ENCODE measurements around the gene WIZ. TPM values are rescaled to one million over a fixed set of nuclear protein-coding genes. Genes with fewer than 3 reads are reported as not detected.
"Not testable (repeated sequence)": the region's sequence is repeated elsewhere in the genome, so short reads cannot be mapped to it uniquely, and the experiment has no call there.

WIZ gene
- total RNA-seq, 2 donors from 2014 or later = 13.4 to 14.8 TPM

DNA sequence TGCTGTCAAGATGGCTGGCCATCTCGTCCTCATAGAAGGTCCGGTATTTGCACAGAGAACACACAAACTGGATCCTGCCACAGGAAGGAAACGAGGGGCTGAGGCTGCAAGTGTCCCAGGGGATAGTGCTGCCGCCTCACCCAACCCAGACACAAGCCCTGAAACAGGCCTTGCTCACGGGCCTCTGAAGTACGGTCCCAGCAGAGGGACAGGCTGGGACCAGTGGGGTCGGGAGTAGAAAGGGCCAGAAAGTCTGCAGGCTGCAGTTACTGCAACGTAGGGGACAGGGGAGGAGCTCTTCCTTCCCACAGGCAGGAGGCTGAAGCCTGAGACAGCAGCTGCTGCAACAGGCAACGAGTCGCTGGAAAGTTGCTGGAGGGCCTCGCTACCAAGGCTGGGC is 52.0 kb downstream of the WIZ start:
- Mint-ChIP-seq H3K9me3 (no peaks in the 10 kb centered on the region), H3K27me3 (ENCODE audit: low read depth) (no peaks in the 10 kb centered on the region), H3K27ac (no peak overlapping the region), H3K4me3 (no peak overlapping the region), H3K4me1 (ENCODE audit: low read depth) (no peaks in the 10 kb centered on the region), H3K36me3 (ENCODE audit: insufficient read depth in 2 of 2) (peaks cover 2 to 24% of the 10 kb centered on the region in 2 donors)
- DNase-seq (no peak), ATAC-seq (replicated peaks in 1 of 2) (no peak)

DNA sequence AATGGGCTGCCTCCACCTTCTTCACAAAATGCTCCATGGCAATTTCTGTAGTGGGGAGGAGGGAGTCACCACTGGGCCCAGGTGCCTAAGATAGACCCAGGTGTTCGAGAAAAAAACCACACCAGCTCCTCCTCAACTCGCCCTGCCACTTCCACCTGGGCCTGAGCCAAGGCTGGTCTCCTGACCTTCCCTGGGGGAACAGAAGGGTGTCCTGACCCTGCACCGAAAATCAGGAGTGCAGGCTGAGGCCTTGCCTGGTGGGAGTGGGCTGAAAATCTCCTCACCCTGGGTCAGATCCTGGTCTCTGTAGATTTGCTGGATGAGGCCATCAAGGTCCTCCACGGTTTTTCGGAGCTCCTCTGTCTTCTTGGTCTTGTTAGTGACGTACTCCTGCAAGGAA is 52.5 kb downstream of the WIZ start:
- H3K27me3 Mint-ChIP-seq (ENCODE audit: low read depth) = no peaks in the 10 kb centered on the region
- no peak overlapping the region for H3K27ac Mint-ChIP-seq
- H3K9me3 Mint-ChIP-seq = no peaks in the 10 kb centered on the region
- DNase-seq (no peak), ATAC-seq (replicated peaks in 1 of 2) (no peak)
- H3K36me3 Mint-ChIP-seq (ENCODE audit: insufficient read depth in 2 of 2) = peaks cover 2 to 24% of the 10 kb centered on the region in 2 donors
- H3K4me1 Mint-ChIP-seq (ENCODE audit: low read depth) = no peaks in the 10 kb centered on the region
- H3K4me3 Mint-ChIP-seq = no peak overlapping the region

DNA sequence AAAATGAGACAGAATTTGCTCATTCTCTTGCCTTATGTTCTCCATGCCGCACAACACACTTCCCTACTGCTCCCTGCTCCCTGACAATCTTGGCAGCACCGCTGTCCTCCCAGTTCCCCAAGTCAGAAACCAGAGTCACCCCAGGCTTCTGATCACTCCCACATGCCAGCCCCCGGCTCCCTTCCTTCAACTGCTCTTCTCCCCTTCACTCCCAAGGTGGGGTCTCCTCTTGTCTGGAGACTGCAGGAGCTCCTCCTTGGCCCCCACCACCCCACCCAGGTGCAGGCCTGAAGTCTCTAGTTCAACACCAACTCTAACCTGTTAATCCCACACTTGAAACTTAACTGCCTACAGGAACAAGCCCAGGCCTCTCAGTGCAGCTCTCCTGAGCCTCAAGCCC is 53.3 kb downstream of the WIZ start:
- ATAC-seq (replicated peaks in 1 of 2) = no peak
- no peaks in the 10 kb centered on the region for H3K4me1 Mint-ChIP-seq (ENCODE audit: low read depth)
- peak overlapping the region; percentile 26 for H3K27ac Mint-ChIP-seq
- no peaks in the 10 kb centered on the region for H3K9me3 Mint-ChIP-seq
- DNase-seq = no peak
- H3K4me3 Mint-ChIP-seq = no peak overlapping the region
- H3K27me3 Mint-ChIP-seq (ENCODE audit: low read depth) = no peaks in the 10 kb centered on the region
- H3K36me3 Mint-ChIP-seq (ENCODE audit: insufficient read depth in 2 of 2) = peaks cover 2 to 27% of the 10 kb centered on the region in 2 donors

DNA sequence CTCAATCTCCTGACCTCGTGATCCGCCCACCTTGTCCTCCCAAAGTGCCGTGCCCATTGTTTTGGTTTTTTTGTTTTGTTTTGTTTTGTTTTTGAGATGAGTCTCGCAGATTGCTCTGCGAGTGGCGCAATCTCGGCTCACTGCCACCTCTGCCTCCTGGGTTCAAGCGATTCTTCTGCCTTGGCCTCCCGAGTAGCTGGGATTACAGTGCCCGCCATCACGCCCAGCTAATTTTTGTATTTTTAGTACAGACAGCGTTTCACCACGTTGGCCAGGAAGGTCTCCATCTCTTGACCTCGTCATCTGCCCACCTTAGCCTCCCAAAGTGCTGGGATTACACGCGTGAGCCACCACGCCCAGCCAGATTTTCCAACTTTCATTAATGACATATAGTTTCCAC is 54.5 kb downstream of the WIZ start:
- not testable (repeated sequence) for H3K27ac Mint-ChIP-seq; H3K9me3 Mint-ChIP-seq; DNase-seq; H3K4me3 Mint-ChIP-seq; H3K4me1 Mint-ChIP-seq (ENCODE audit: low read depth); ATAC-seq (replicated peaks in 1 of 2); H3K27me3 Mint-ChIP-seq (ENCODE audit: low read depth)
- peaks cover 2 to 27% of the 10 kb centered on the region in 2 donors for H3K36me3 Mint-ChIP-seq (ENCODE audit: insufficient read depth in 2 of 2)

DNA sequence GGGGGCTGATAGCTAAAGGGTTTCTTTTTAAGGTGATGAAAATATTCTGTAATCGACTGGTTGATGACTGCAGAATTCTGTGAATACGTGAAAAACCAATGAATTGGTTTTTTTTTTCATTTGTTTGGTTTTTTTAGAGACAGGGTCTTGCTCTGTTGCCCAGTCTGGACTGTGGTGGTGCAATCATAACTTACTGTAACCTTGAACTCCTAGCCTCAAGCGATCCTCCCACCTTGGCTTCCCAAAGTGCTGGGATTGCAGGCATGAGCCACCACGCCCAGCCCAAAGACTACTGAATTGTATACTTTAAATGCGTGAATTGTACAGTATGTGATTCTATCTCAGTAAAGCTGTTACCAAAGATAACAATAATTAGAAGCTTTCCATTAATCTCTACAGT is 55.3 kb downstream of the WIZ start:
- H3K4me3 Mint-ChIP-seq = no peak overlapping the region
- ATAC-seq (replicated peaks in 1 of 2) (no peak), DNase-seq (no peak)
- no peaks in the 10 kb centered on the region for H3K9me3 Mint-ChIP-seq
- H3K27ac Mint-ChIP-seq = no peak overlapping the region
- peaks cover 2 to 29% of the 10 kb centered on the region in 2 donors for H3K36me3 Mint-ChIP-seq (ENCODE audit: insufficient read depth in 2 of 2)
- no peaks in the 10 kb centered on the region for H3K4me1 Mint-ChIP-seq (ENCODE audit: low read depth)
- H3K27me3 Mint-ChIP-seq (ENCODE audit: low read depth) = no peaks in the 10 kb centered on the region

DNA sequence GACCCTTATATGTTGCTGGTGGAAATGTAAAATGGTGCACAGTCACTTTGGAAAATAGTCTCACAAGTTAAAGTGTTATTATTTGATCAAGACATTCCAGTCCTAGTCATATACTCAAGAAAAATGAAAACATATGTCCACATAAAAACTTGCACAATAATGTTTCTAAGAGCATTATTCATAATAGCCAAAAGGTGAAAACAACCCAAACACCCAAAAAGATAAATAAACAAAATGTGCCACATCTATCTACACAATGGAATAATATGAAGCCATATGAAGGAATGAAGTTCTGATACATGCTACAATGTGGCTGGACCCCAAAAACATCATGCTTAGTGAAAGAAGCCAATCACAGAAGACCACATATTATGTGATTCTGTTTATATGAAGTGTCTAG is 55.8 kb downstream of the WIZ start:
- H3K27ac Mint-ChIP-seq = no peak overlapping the region
- H3K9me3 Mint-ChIP-seq = no peaks in the 10 kb centered on the region
- ATAC-seq (replicated peaks in 1 of 2) = no peak
- no peak for DNase-seq
- H3K4me3 Mint-ChIP-seq = no peak overlapping the region
- peaks cover 2 to 29% of the 10 kb centered on the region in 2 donors for H3K36me3 Mint-ChIP-seq (ENCODE audit: insufficient read depth in 2 of 2)
- no peaks in the 10 kb centered on the region for H3K4me1 Mint-ChIP-seq (ENCODE audit: low read depth)
- H3K27me3 Mint-ChIP-seq (ENCODE audit: low read depth) = no peaks in the 10 kb centered on the region

DNA sequence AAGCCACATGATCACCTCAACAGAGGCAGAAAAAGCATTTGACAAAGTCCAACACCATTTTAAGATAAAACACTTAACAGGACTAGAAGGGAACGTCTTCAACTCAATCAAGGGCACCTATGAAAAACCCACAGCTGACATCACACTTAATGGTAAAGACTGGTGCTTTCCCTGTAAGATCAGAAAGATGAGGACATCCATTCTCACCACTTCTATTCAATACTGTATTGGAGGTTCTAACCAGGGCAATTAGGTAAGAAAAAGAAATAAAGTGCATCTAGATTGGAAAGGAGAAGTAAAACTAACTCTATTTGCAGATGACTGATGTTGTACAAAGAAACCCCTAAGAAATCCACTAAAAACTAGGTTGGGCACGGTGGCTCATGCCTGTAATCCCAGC is 58.9 kb downstream of the WIZ start:
- no peak for DNase-seq
- peaks cover 0 to 12% of the 10 kb centered on the region in 2 donors for H3K36me3 Mint-ChIP-seq (ENCODE audit: insufficient read depth in 2 of 2)
- H3K4me1 Mint-ChIP-seq (ENCODE audit: low read depth) = no peaks in the 10 kb centered on the region
- no peak overlapping the region for H3K4me3 Mint-ChIP-seq
- H3K9me3 Mint-ChIP-seq = no peaks in the 10 kb centered on the region
- H3K27ac Mint-ChIP-seq = no peak overlapping the region
- H3K27me3 Mint-ChIP-seq (ENCODE audit: low read depth) = no peaks in the 10 kb centered on the region
- no peak for ATAC-seq (replicated peaks in 1 of 2)

DNA sequence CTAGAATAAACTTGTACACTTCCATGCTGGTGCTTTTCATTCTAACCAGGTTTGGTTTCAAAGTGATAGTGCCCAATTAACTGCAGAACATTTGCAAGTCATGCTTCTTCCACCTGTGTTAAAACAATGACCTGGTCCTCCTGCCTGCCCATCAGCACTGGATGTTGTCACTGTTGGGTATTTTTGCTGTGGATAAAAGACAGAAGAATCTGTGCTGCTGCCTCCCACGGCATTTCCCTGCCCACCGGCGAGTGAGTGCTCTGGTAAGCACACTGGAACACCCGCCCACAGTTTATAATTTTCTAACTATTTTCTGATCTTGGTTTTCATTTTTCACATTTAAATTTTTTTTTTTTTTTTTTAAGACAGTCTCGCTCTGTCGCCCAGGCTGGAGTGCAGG is 67.9 kb downstream of the WIZ start:
- no peak for ATAC-seq (replicated peaks in 1 of 2)
- Mint-ChIP-seq H3K27me3 (ENCODE audit: low read depth) (no peaks in the 10 kb centered on the region), H3K36me3 (ENCODE audit: insufficient read depth in 2 of 2) (peaks cover 6 to 7% of the 10 kb centered on the region in 2 donors), H3K9me3 (no peaks in the 10 kb centered on the region), H3K4me1 (ENCODE audit: low read depth) (peaks cover 40% of the 10 kb centered on the region), H3K27ac (no peak overlapping the region), H3K4me3 (peak overlapping the region in 1 of 2 donors; percentile 98)
- DNase-seq = no peak

DNA sequence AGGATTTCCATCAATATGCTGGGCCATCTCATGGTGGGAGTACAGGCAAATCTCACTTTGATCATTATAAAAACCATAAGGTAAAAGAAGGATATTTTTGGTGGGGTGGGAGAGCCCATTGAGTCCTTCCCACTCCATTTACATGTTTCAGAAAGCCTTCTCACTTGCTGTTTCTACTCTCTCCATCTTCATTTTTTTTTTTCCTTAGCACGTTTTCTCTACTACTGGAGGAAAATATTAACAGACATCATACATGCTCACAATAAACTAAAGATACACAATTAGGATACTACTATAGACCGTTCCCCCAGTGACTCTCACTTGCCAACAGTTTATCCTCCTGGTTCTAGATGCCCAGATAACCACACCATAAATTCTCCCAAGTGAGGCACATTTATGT is 68.3 kb downstream of the WIZ start:
- H3K27ac Mint-ChIP-seq = peak overlapping the region; percentile 43
- H3K4me3 Mint-ChIP-seq = peak overlapping the region in 1 of 2 donors; percentile 98
- H3K36me3 Mint-ChIP-seq (ENCODE audit: insufficient read depth in 2 of 2) = peaks cover 6 to 7% of the 10 kb centered on the region in 2 donors
- H3K27me3 Mint-ChIP-seq (ENCODE audit: low read depth) = no peaks in the 10 kb centered on the region
- peaks cover 44% of the 10 kb centered on the region for H3K4me1 Mint-ChIP-seq (ENCODE audit: low read depth)
- no peak for DNase-seq
- H3K9me3 Mint-ChIP-seq = no peaks in the 10 kb centered on the region
- ATAC-seq (replicated peaks in 1 of 2) = no peak

DNA sequence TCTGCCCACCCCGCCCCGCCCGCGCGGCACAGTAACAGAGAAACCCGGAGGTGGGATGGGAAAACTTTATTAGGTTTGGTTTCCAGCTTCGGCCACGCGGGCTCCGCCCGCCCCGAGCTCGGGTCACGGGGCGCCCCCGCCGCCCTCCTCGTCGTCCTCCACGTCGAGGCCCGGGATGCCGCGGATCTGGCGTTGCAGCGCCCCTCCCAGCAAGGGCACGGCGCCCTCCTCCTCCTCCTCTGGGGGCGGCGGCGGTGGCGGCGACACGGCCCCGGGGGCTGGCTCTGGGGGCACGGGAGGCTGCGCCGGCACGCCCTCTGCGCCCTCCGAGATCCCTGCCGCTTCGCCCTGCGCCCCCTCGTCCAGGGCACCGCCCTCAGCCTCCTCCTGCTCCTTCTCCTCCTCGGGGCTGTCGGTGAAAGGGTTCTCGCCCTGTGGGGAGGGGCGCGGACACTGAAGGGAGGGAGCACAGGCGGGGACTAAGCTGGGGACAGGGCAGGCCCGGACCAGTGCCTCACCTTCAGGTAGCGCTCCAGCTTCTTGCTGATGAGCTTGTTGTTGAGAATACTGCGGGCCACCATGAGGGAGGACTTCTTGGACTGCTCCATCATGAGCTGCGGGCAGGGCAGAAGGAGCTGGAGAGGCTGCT is 69.6 kb downstream of the WIZ start:
- Mint-ChIP-seq H3K27me3 (ENCODE audit: low read depth) (no peaks in the 10 kb centered on the region), H3K9me3 (no peaks in the 10 kb centered on the region), H3K27ac (peak overlapping the region; percentile 92), H3K36me3 (ENCODE audit: insufficient read depth in 2 of 2) (peaks cover 6 to 7% of the 10 kb centered on the region in 2 donors), H3K4me1 (ENCODE audit: low read depth) (peaks cover 48% of the 10 kb centered on the region), H3K4me3 (peak overlapping the region; percentile 97 to 98)
- DNase-seq = no peak
- ATAC-seq (replicated peaks in 1 of 2) = peak; percentile 49 to 53

DNA sequence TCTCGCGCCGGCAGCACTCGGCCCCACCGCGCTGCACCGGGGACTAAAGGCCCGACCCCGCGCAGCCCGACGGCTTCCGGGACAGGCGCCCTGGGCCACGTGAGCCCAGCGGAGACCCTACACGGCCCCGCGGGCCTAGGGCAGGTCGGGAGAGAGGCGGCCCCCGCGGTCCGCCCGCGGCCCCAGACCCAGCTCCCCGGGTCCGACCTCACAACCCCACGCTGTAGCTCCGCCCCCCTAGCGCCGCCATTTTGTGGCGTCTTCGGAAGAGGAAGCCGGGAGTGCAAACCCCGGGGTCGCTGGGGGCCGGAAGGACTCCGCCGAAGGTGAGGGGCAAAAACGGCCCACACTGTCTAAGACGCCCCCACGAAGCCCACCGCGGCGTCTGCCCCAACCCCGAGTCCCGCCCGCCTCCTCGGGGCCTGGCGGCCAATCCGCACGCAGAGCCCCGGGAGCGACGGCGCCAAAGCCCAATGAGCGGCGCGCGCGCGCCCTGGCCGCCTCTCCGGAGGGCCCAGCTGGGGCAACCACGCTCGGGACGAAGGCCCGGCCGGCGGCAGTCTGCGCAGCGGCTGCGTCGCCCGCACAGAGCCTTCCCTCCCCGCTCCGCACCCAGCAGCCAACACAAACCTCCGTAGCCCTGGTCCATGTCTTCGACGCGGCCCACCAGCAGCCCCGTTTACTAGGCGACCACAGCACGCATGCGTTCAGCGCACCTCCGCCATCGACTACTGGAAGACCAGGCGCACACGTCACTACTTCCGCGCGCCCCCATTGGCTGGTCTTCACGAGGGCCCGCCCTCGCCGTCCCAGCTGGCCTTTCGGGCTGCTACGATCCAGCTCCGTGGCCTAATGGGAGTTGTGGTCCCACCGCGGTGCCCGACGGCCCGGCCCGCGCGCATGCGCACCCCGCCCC is 70.4 kb downstream of the WIZ start, which contains the start of gene AKAP8:
Gene AKAP8, minus strand, starts transcription at position 705 of the 916 bp plus-strand sequence. Its CDS starts 56 bp downstream, at position 649.
- H3K27me3 Mint-ChIP-seq (ENCODE audit: low read depth) = no peaks in the 10 kb centered on the region
- no peaks in the 10 kb centered on the region for H3K9me3 Mint-ChIP-seq
- peaks cover 54% of the 10 kb centered on the region for H3K4me1 Mint-ChIP-seq (ENCODE audit: low read depth)
- H3K4me3 Mint-ChIP-seq = peak within 1 kb of the TSS; percentile 97 to 98
- H3K27ac Mint-ChIP-seq = peak within 1 kb of the TSS; percentile 98
- H3K36me3 Mint-ChIP-seq (ENCODE audit: insufficient read depth in 2 of 2) = peaks cover 6 to 9% of the 10 kb centered on the region in 2 donors
- DNase-seq (peak; percentile 98), ATAC-seq (replicated peaks in 1 of 2) (peak; percentile 90 to 93)

DNA sequence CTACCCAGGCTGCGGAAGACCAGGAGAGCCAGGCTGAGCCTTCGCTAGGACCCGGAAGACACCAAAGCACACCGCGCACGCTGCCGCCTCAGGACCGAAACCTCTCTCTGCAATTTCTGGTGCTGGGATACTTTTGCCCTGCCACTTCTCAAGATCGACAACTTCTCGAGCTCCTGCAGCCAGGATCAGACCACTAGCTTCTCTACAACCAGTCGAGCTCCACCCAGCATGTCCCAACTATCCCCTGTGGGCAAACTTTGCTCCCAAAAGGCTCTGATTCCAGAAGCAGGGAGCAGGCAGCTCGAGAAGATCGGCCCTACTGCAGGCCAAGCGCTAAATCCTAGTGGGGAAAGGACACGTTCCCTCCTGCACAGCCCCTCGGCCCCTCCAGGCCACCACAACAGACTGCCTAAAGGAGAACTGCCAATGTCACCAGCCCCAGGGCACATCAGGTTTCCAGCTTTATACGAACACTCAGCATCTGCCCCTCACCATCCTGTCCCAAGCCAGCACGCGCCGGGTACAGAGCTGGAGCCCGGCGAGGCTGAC is 71.1 kb downstream of the WIZ start:
- H3K4me1 Mint-ChIP-seq (ENCODE audit: low read depth) = peaks cover 58% of the 10 kb centered on the region
- peak overlapping the region; percentile 97 to 98 for H3K4me3 Mint-ChIP-seq
- H3K9me3 Mint-ChIP-seq = no peaks in the 10 kb centered on the region
- ATAC-seq (replicated peaks in 1 of 2) (peak in 1 of 2 donors; percentile 14), DNase-seq (peak; percentile 57 to 65)
- peak overlapping the region; percentile 98 for H3K27ac Mint-ChIP-seq
- H3K27me3 Mint-ChIP-seq (ENCODE audit: low read depth) = no peaks in the 10 kb centered on the region
- H3K36me3 Mint-ChIP-seq (ENCODE audit: insufficient read depth in 2 of 2) = peaks cover 6 to 9% of the 10 kb centered on the region in 2 donors

DNA sequence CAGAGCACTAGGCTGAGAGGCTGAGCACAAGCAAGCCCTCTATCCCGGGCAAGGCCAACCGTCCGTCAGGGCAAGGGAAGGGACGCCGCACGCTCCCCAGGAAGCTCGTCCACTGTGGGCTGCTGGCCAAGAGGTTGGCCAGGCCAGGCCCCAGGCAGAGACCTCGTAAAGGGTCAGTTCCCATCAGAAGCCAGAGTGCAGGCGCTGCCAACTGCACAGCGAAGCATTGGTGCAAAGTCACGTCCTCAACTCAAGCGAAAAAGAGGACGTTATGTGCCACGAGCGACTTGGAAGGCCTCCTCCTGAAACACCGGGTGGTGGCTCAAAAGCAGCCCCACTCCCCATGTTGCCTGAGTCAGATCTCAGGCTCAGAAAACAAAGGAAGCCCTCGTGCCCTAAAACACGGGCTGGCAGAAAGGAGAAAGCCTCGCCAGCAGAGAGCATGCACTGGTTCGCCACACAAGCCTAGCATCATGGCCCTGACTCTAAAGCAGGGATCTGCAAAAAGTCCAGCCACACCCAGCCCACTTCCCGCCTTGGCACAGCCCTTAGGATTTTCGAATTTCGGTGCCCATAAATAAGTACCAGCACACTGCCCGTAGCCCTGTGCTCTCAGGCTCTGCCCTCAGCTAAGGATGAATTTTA is 74.8 kb downstream of the WIZ start:
- no peaks in the 10 kb centered on the region for H3K9me3 Mint-ChIP-seq
- peaks cover 10 to 19% of the 10 kb centered on the region in 2 donors for H3K36me3 Mint-ChIP-seq (ENCODE audit: insufficient read depth in 2 of 2)
- DNase-seq (no peak), ATAC-seq (replicated peaks in 1 of 2) (no peak)
- H3K27ac Mint-ChIP-seq = no peak overlapping the region
- peaks cover 46% of the 10 kb centered on the region for H3K4me1 Mint-ChIP-seq (ENCODE audit: low read depth)
- no peak overlapping the region for H3K4me3 Mint-ChIP-seq
- no peaks in the 10 kb centered on the region for H3K27me3 Mint-ChIP-seq (ENCODE audit: low read depth)

Data from activated T-cell treated with anti-CD3 and anti-CD28 coated beads, Interleukin-2, amount 50 U/mL, for 72 hours (primary cell).